Measurements from ENCODE around the gene OLR1. TPM values are rescaled to one million over a fixed set of nuclear protein-coding genes. Genes with fewer than 3 reads are reported as not detected.

OLR1 gene
- total RNA-seq, 2 experiments from 2014 or later = not detected

- Histone ChIP-seq H3K9me3 (ENCODE audit: control insufficient read depth in 1 of 2, insufficient read depth in 1 of 2, low read length in 2 of 2) (no peaks in the 10 kb centered on the region), H3K4me1 (ENCODE audit: insufficient read depth, low read length) (no peaks in the 10 kb centered on the region), H3K36me3 (ENCODE audit: insufficient read depth, low read length) (no peaks in the 10 kb centered on the region), H3K27ac (ENCODE audit: low read depth in 1 of 2, low read length in 2 of 2) (no peak overlapping the region), H3K27me3 (ENCODE audit: control insufficient read depth in 1 of 2, insufficient read depth in 2 of 2, low read length in 2 of 2) (peaks cover 7 to 14% of the 10 kb centered on the region in 2 experiments), H3K4me3 (ENCODE audit: low read length) (no peak overlapping the region)
- intact Hi-C loops (cut with DNase I, micrococcal nuclease) = no loop called here
- Mint-ChIP-seq H3K27ac (no peak overlapping the region), H3K9me3 (no peaks in the 10 kb centered on the region), H3K4me1 (ENCODE audit: low read depth) (peaks cover 6% of the 10 kb centered on the region), H3K27me3 (peaks cover 43% of the 10 kb centered on the region), H3K36me3 (ENCODE audit: low read depth) (no peaks in the 10 kb centered on the region), H3K4me3 (no peak overlapping the region)
- no peak for TF ChIP-seq CTCF (IDR thresholded peaks at IDR 0.05)
- ATAC-seq (ENCODE audit: poor library complexity) = no peak
- ChIA-PET POLR2A (no interaction called here), CTCF (no interaction called here)
- DNase-seq = peak in 3 of 14 experiments; percentile 25 to 65 (median 61)
Measured at GRCh38 chr12:10186299-10186698, 14.4 kb upstream of the OLR1 start.

GRCh38 chr12:10184261-10184843 lies 12.4 kb upstream of the OLR1 start:
- Histone ChIP-seq H3K27ac (ENCODE audit: low read depth in 1 of 2, low read length in 2 of 2) (no peak overlapping the region), H3K27me3 (ENCODE audit: control insufficient read depth in 1 of 2, insufficient read depth in 2 of 2, low read length in 2 of 2) (peaks cover 7 to 14% of the 10 kb centered on the region in 2 experiments), H3K36me3 (ENCODE audit: insufficient read depth, low read length) (no peaks in the 10 kb centered on the region), H3K4me3 (ENCODE audit: low read length) (no peak overlapping the region), H3K9me3 (ENCODE audit: control insufficient read depth in 1 of 2, insufficient read depth in 1 of 2, low read length in 2 of 2) (no peaks in the 10 kb centered on the region), H3K4me1 (ENCODE audit: insufficient read depth, low read length) (no peaks in the 10 kb centered on the region)
- POLR2A ChIA-PET = no interaction called here
- no peaks in the 10 kb centered on the region for H3K36me3 Mint-ChIP-seq (ENCODE audit: low read depth)
- H3K4me3 Mint-ChIP-seq = no peak overlapping the region
- ATAC-seq (ENCODE audit: poor library complexity) (no peak), DNase-seq (peak in 1 of 14 experiments; percentile 19)
- H3K4me1 Mint-ChIP-seq (ENCODE audit: low read depth) = no peaks in the 10 kb centered on the region
- no peaks in the 10 kb centered on the region for H3K9me3 Mint-ChIP-seq
- intact Hi-C loops (cut with DNase I, micrococcal nuclease) = no loop called here
- CTCF ChIA-PET = no interaction called here
- peaks cover 41% of the 10 kb centered on the region for H3K27me3 Mint-ChIP-seq
- TF ChIP-seq CTCF (IDR thresholded peaks at IDR 0.05) = no peak
- no peak overlapping the region for H3K27ac Mint-ChIP-seq

- H3K4me3 Mint-ChIP-seq = no peak overlapping the region
- no peaks in the 10 kb centered on the region for H3K4me1 Mint-ChIP-seq (ENCODE audit: low read depth)
- no peaks in the 10 kb centered on the region for H3K4me1 ChIP-seq (ENCODE audit: insufficient read depth, low read length)
- H3K27me3 ChIP-seq (ENCODE audit: control insufficient read depth in 1 of 2, insufficient read depth in 2 of 2, low read length in 2 of 2) = peaks cover 7 to 14% of the 10 kb centered on the region in 2 experiments
- no peaks in the 10 kb centered on the region for H3K36me3 Mint-ChIP-seq (ENCODE audit: low read depth)
- H3K27ac Mint-ChIP-seq = no peak overlapping the region
- ATAC-seq (ENCODE audit: poor library complexity) = no peak
- H3K36me3 ChIP-seq (ENCODE audit: insufficient read depth, low read length) = no peaks in the 10 kb centered on the region
- no peaks in the 10 kb centered on the region for H3K9me3 ChIP-seq (ENCODE audit: control insufficient read depth in 1 of 2, insufficient read depth in 1 of 2, low read length in 2 of 2)
- ChIA-PET POLR2A (no interaction called here), CTCF (no interaction called here)
- H3K9me3 Mint-ChIP-seq = no peaks in the 10 kb centered on the region
- H3K27ac ChIP-seq (ENCODE audit: low read depth in 1 of 2, low read length in 2 of 2) = no peak overlapping the region
- intact Hi-C loops (cut with DNase I, micrococcal nuclease) = no loop called here
- H3K4me3 ChIP-seq (ENCODE audit: low read length) = no peak overlapping the region
- peak in 2 of 14 experiments; percentile 55 to 67 for DNase-seq
- H3K27me3 Mint-ChIP-seq = peaks cover 46% of the 10 kb centered on the region
- no peak for TF ChIP-seq CTCF (IDR thresholded peaks at IDR 0.05)
Measured at GRCh38 chr12:10182354-10183049, 10.6 kb upstream of the OLR1 start.

All from CD4-positive, alpha-beta T cell (primary cell).